GM21381 (cell line): ENCODE measurements around the gene IL1RN.

Experiments used
- ATAC-seq: cut with Tn5 transposase; IDR thresholded peaks from one replicate; pipeline ENCODE4 v1.9.1; 2021; ENCODE audit warnings: mild to moderate bottlenecking, moderate library complexity; ENCODE audit not compliant: unreplicated experiment

IL1RN gene

GRCh38 chr2:113172721-113173541, 45.5 kb downstream of the IL1RN start:
- ATAC-seq: no peak

GRCh38 chr2:113173542-113174375, 46.4 kb downstream of the IL1RN start, which contains the start of gene PSD4:
Gene PSD4, plus strand, starts transcription at chr2:113173971. Its CDS starts 8,486 bp downstream, at chr2:113182457.
- peak; percentile 73 for ATAC-seq

DNA sequence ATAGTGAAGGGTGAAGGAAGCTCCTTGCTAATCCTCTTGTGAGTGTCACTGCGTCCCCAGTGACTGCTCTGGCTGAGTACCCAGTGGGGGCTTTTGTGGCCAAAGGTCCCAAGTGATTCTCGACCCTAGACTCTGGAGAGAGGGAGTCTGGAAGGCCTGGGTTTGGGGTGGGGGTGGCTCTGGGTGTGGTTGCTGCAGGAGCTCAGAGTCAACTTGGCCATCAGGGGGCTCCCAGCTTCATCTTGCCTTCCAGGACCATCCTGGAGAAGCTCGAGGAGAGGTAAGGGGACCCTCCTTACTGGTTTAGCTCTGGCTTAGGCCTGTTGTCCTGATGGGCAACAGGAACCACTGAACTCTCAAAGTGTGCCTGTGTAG, 47.0 kb downstream of the IL1RN start:
- no peak for ATAC-seq

DNA sequence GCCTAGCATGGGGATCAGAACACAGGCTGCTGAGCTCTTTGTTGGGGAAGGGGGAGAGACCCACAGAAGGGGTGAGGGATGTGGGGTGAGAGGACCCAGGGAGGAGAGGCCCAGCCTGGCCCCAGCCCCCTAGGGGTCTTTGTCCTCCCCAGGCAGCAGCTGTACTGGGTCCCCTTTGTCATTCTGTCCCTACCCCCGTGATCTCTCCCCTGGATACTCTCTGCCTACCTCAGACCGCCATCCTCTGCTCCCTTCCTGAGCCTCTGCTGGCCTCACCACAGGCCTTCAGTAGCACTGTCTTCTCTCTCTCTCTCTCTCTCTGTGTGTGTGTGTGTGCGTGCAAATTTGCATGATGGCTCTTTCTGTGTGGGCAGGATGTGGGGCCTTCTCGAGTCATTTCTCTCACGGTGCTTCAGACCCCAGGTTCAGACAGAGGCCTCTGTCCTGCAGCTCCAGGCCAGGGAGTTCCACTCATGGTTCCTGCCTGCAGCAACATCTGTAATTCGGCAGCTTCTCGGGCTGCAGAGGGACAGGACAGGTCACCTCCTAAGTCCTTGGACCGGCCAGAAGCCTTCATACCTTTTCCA, 47.7 kb downstream of the IL1RN start:
- ATAC-seq: peak; percentile 61

DNA sequence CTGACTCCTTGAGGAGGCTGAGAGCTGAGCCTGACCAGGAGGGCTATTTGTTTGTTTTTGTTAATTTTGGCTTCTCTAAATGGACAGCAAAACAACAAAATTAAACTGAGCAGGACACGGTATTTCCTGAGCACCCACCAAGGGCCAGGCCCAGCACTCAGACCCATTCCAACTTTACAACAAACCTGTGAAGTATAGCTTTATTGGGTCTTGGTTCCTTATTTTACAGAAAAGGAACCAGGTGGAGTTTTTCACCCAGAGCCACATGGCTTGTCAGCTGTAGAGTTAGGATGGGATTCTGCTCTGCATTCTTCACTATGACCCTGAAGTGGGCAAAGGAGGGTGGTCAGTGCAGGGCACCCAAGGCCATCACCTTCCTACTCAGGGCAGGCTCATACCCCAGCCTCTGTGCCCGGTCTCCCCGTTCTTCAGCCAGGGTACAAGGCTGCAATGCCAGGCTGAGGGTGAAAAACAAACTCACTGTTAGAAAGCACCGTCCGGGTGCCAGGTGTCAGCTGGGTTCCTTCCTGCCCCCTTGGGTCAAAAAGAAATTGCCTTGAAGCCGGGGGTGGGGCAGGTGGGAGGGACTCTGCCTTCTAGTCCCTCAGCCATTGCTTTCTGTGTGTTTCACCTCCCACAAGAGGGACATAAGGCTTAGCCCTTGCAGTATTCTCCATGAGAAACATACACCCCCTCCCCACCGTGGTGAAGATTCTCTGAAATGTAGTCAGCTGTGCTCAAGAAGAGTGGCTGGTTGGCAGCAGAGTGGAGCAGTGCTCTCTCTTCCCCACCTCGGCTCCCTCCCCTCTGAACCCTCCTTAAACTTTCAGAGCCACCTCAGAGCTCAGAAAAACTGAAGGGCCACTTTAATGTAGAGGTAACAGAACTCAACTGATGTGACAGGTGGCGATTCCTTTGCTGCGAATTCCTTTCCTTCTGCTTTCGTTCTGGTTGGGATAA, 48.6 kb downstream of the IL1RN start:
- no peak for ATAC-seq

- ATAC-seq: no peak
Measured at GRCh38 chr2:113176696-113177355, 49.4 kb downstream of the IL1RN start.

GRCh38 chr2:113178069-113178746, 50.8 kb downstream of the IL1RN start:
- no peak for ATAC-seq

DNA sequence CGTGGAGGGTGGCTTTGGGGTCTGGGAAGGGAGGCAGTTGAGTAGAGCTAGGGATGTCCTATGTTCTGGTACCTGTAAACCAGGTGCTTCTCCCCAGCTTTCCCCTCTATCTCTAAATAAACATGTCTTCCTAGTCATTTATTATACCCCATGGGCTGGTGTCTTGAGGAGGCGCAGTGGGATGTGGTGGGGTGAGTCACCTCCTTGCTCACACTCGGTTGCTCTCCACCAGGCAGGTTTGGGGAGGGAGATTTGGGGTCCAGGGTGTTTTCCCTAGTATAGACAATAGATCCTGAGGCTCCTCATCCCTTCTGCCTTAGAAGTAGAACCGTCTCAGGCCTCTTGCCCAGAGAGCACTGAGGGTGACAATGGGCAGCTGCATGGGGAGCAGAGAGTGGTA, 51.5 kb downstream of the IL1RN start:
- no peak for ATAC-seq

GRCh38 chr2:113179446-113180045, 52.1 kb downstream of the IL1RN start:
- ATAC-seq: no peak

DNA sequence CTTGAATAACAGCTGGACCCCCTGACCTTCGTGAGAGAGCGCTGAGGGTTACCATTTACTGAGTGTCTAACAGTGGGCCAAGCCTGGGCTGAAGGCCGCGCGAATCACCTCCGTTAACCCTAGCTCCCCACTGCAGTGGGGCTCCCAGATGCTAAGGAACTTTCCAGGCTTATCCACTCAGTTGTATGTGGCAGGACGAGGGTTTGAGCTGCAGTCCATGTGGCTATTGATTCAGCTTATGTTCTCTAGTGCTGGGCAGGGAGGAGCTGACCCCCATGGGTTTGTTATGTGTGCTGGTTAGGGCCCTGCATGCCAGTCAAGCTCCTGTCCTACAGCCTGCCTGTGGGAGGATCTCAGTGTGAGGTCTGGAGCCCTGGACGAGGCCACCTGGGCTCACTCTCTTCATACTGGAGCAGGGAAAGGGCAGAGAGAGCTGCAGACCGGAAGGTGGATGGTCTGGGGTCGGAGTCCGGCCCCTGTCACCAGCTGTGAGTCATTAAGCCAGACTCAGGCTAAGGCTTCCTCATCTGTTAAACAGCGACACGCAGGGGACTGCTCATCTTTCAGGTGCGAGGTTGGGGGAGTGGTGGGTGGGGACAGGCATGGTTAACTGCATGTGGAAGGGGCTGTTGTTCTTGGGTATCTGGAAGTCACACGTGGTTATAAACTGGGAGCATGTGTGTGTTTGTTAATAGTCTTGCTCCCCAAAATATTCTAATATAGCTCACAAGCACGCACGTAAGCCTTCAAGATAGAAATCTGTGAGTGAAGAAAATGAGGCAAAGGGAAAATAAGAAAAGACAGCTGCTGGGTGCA, 52.9 kb downstream of the IL1RN start:
- no peak for ATAC-seq

DNA sequence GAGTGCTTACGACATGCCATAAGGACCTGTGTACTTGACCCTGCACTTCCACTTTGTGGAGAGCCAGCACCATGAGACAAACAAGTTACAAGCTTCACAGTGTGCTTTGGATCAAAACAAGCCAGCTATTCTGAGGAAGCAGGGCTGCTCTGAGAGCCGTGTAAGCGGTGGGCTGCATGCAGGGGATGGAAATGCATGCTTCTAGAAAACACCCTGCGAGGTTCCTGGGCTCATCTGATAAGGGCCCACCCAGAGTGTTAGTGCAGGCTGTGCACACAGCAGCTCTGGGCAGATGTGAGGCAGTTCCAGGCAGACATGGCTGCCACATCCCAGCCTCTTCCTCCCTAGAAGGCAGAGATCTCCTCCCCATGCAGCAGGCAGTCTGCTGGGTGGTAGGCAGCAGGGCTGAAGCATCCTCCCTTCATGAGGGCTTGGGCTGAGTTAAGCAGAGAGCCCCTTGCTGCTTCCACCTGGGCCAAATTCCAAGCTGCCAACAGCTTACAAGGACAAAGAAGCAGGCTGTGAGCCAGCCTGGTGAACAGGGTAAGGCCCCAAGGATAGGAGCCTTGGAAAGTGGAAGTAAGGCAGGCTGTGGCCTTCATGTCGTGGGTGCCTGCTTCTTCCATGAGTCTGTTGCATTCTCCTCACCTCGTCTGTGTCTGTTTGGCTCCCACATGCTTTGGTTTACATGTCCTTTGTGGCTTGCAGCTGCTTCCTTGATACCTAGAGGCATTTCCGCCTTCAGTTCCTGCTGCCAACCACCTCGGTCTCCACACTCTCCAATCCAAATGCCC, 54.1 kb downstream of the IL1RN start:
- no peak for ATAC-seq

GRCh38 chr2:113182471-113183260, 55.3 kb downstream of the IL1RN start:
- ATAC-seq: no peak

DNA sequence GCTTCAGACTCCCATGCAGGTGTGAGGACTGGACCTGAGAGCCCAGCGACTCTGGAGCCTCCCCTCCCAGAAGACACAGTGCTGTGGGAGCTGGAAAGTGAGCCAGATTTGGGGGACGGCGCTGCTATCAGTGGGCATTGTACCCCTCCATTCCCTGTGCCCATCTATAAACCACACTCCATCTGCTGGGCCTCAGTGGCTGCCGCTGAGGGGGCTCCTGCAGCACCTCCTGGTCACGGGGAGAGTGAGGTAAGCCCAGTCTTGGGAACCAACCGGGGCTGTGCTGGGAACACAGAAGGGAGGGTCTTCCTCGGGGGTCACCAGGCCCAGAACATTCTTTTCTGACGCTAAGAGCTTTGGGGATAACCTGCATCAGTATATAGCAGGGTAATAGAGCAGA, 55.9 kb downstream of the IL1RN start:
- no peak for ATAC-seq
